Stimulated activated CD4-positive, alpha-beta T cell treated with anti-CD3 and anti-CD28 coated beads, Interleukin-2, amount 100 ng/mL, for 4 hours (primary cell): ENCODE results near the gene MT4.
"Not testable (repeated sequence)": the region's sequence is repeated elsewhere in the genome, so short reads cannot be mapped to it uniquely, and the experiment has no call there.

Experiments used
- DNase-seq: peaks from one replicate; pipeline ENCODE4 v3.0.0-alpha.2; 2020; ENCODE audit warnings: low read depth

MT4 gene

GRCh38 chr16:56559109-56559508, 5.8 kb upstream of the MT4 start:
- no peak for DNase-seq

- DNase-seq: no peak
Observed at GRCh38 chr16:56560447-56560846, 4.4 kb upstream of the MT4 start.

DNA sequence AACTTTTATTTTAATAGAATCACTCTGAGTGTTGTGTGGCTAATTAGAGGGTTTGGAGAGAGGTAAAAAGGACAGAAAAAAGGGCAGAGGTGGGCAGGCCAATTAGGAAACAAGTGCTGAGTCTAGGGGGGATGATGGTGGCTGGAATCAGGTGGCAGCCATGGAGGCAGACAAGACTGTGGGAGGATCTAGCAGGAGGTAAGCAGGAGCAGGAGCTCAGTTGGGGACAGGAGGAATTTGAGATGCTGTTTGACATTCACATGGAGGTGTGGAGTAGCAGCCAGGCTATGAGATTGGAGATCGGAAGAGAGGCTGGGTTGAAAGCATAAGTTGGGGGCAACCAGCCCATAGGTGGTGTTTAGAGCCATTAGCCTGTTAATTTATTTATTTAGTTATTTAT, 3.7 kb upstream of the MT4 start:
- no peak for DNase-seq

- DNase-seq: no peak
Observed at GRCh38 chr16:56569971-56570370, 5.1 kb downstream of the MT4 start.

- DNase-seq: no peak
Observed at GRCh38 chr16:56571525-56571924, 6.7 kb downstream of the MT4 start.

GRCh38 chr16:56574625-56575024, 9.8 kb downstream of the MT4 start:
- no peak for DNase-seq

GRCh38 chr16:56576585-56577299, 11.9 kb downstream of the MT4 start:
- DNase-seq: peak; percentile 77

GRCh38 chr16:56577300-56577625, 12.4 kb downstream of the MT4 start:
- DNase-seq: no peak

DNA sequence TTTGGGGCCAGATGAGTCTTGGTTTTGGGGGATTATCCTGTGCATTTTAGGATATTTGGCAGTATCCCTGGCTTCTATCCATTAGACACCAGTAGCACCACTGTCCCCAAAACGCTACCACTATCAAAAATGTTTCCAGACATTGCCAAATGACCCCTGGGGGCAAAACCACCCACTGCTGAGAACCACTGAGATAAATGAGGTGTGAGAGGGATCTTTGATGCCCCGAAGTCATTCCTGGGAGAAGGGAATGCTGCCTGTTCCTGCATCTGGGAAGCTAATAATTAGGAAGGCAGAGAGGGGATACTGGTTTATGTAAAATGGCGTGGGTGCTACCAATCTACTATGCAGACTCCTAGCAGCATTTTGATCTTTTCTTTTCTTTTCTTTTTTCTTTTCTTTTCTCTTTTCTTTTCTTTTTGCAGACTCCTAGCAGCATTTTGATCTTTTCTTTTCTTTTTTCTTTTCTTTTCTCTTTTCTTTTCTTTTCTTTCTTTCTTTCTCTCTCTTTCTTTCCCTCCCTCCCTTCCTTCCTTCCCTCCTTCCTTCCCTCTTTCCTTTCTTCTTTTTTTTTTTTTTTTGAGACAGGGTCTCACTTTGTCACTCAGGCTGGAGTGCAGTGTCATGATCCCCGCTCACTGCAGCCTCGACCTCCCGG, 15.6 kb downstream of the MT4 start:
- no peak for DNase-seq

DNA sequence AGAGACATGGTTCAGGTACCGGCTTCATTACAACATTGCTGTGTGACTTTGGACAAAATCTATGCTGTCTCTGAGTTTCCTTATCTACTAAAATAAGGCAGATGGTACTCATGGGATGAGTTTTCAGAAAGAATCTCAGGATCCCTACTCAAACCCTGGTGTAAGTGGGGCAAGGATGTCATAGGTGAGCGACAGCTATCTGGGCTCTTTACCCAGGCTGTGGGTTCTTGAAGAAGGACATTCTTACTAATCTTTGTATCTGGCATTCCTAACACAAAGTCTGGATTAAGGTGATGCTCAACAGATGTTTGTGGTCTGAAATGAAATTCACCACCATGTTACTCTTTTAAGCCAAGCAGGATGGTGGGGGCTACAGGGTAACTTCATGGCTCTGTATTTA, 18.0 kb downstream of the MT4 start:
- DNase-seq: not testable (repeated sequence)

- DNase-seq: no peak
Observed at GRCh38 chr16:56583351-56584168, 18.7 kb downstream of the MT4 start.

GRCh38 chr16:56584276-56584675, 19.4 kb downstream of the MT4 start:
- DNase-seq: no peak

DNA sequence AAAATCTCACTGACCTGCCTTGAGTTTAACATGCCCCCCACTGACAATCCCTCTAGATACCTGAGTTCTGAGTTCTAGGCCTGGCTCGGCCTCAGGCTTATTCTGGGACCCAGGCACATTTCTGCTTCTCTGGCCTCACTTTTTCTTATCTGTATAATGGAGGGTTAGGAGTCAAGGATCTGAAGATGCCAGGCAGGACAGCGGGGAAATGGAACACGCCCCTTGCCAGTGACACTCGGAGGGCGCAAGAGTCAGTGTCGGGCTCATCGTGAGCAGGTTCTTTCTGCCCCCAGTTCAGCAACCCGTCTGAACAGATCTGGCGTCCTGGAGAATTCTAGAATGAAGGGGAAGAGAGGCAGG, 23.9 kb downstream of the MT4 start:
- no peak for DNase-seq

DNA sequence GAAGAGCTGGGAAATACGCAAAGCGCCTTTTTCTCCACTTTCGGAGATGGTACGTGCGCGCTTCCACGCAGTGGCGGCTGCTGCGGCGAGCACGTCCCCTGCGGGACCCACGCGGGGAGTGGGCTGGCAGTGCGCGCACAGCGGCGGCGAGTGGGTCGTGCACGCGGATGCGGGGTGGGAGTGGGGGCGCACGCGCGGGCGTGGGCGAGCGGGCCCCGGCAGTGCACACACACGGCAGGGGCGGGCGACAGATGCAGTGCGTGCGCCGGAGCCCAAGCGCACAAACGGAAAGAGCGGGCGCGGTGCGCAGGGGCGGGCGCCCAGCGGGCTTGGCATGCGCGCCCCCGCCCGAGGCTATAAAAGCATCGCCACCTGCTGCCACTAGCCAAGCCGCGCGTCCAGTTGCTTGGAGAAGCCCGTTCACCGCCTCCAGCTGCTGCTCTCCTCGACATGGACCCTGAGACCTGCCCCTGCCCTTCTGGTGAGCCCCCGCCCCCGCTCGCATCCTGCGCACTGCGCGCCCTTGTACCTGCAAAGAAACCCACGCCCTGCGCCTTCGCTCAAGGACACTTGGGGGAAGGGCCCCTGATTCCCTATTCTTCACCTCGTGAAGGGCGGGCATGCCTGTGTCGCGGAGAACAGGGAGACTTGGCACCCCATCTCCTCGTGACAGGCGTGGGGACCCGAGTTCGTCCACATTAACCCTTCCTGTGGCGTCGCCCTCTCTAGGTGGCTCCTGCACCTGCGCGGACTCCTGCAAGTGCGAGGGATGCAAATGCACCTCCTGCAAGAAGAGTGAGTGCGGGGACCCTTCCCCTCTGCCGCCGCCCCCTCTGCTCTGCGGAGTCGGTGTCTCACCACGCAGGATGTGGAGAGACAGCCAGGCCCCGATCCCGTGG, 24.5 kb downstream of the MT4 start, which contains the start of gene MT3:
TSS of gene MT3 (plus strand) at position 388 of the 899 bp plus-strand sequence. CDS start at position 451, 63 bp downstream.
- peak; percentile 19 for DNase-seq

DNA sequence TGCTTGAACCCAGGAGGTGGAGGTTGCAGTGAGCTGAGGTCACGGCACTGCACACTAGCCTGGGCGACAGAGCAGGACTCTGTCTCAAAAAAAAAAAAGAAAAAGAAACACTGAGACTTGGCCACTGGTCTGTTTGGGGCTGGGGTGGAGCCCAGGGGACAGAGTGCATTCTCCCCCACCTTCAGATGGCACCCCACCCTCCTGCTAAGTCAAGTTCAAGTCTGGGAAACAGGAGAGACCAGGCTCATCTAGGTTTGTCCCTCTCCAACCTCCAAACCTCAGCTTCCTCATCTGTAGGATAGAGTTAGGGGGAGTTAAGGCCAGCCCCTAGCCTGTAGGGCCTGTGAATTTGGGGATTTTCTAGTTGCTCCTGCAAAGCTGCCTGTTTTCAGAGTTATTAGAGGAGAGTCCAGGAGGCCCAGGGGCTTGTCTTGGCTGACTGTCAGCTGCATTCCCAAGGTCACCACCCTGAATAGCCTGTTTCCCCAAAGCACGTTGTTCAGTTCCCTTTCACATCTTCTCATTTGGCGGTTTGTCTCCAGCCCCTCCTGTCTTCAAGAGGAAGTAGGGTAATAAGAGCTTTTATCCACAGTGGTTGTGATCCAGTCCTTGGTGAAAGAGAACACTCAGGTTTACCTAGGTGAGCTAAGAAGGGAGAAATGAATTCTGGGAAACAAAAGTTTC, 26.6 kb downstream of the MT4 start:
- DNase-seq: no peak

GRCh38 chr16:56593573-56594291, 28.9 kb downstream of the MT4 start:
- DNase-seq: no peak

GRCh38 chr16:56594292-56594619, 29.4 kb downstream of the MT4 start:
- no peak for DNase-seq

DNA sequence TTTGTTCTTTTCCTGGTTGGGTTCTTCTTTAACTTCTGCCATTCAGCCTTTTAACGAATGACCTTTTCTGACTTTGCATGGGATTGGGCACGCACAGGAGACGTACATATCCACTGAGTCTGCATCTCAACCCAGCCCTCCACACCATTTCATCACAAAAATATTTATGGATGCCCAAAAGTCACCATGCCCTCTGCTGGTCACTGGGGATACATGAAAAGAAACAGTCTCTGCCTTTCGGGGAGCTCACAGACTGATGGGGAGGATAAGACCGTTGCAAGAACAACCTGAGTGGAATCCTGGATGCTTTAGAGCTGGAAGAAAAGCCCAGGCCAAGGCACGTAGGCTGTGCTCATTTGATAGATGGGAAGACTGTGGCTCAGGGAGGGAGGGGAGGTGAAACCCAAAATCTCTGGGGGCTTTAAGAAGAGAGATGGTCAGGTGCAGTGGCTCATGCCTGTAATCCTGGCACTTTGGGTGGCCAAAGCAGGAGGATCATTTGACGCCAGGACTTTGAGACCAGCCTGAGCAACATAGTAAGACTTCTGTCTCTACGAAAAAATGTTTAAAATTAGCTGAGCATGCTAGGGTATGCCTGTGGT, 35.6 kb downstream of the MT4 start:
- no peak for DNase-seq

- DNase-seq: no peak
Observed at GRCh38 chr16:56601325-56601724, 36.5 kb downstream of the MT4 start.

GRCh38 chr16:56603589-56603988, 38.7 kb downstream of the MT4 start:
- no peak for DNase-seq

- DNase-seq: no peak
Observed at GRCh38 chr16:56604966-56605365, 40.1 kb downstream of the MT4 start.
